ENCODE results near the gene CDKAL1.

DNA sequence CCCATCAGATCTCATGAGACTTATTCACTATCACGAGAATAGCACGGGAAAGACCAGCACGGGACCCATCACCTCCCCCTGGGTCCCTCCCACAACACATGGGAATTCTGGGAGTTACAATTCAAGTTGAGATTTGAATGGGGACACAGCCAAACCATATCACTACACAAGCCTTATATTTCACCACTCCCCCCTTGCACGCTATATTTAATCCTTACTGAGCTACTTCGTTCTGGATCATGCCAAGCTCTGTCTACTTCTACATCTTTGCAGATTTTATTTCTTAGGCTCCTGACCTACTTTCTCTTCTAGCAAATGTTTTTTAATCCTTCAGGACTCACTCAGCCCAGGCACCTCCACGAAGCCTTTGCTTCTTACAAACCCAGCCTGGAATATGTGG is 606.7 kb downstream of the CDKAL1 start:
- TF ChIP-seq POLR2A (IDR thresholded peaks at IDR 0.05) = no peak
- TF ChIP-seq, protein P1, sequence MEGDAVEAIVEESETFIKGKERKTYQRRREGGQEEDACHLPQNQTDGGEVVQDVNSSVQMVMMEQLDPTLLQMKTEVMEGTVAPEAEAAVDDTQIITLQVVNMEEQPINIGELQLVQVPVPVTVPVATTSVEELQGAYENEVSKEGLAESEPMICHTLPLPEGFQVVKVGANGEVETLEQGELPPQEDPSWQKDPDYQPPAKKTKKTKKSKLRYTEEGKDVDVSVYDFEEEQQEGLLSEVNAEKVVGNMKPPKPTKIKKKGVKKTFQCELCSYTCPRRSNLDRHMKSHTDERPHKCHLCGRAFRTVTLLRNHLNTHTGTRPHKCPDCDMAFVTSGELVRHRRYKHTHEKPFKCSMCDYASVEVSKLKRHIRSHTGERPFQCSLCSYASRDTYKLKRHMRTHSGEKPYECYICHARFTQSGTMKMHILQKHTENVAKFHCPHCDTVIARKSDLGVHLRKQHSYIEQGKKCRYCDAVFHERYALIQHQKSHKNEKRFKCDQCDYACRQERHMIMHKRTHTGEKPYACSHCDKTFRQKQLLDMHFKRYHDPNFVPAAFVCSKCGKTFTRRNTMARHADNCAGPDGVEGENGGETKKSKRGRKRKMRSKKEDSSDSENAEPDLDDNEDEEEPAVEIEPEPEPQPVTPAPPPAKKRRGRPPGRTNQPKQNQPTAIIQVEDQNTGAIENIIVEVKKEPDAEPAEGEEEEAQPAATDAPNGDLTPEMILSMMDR (IDR thresholded peaks at IDR 0.05) = no peak
